Fibroblast of skin of scalp (primary cell): ENCODE data around the gene OR2A7. TPM values are rescaled to one million over a fixed set of nuclear protein-coding genes. Genes with fewer than 3 reads are reported as not detected.
"Not testable (repeated sequence)": the region's sequence is repeated elsewhere in the genome, so short reads cannot be mapped to it uniquely, and the experiment has no call there.

Source experiments
- DNase-seq: peaks from one replicate; pipeline ENCODE4 v3.0.0-alpha.2; 2013
- polyA plus RNA-seq, 2 experiments: library from polyadenylated mRNA; unstranded; fragments of 120-200 nt; gene quantifications; one replicate each; pipeline ENCODE4 v1.2.1, GENCODE V29; 2013; ENCODE audit not compliant: insufficient read length in 2 of 2

OR2A7 gene
- polyA plus RNA-seq (2013, experiment 1 of 2; ENCODE audit: insufficient read length): 0.22 TPM
- 0.48 TPM for polyA plus RNA-seq (2013, experiment 2 of 2; ENCODE audit: insufficient read length)

DNA sequence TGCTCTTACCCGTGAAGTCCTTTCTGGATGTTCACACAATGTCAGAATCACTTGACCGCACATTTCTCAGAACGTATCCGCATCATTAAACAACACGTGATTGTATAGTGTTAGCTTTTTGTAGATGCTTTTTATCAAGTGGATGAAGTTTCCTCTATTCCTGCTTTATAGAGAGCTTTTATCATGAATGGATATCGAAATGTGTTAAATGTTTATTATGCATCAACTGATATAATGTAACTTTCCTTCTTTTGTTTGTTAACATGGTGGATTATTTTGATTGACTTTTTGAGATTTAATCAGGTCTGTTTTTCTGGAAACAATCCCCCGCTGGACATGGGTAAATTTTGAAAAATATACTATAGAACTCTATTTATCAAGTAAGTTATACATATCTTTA is at the start of gene OR2A7:
Gene OR2A7 (minus strand): TSS at position 101 of the 400 bp plus-strand sequence. CDS start 5,164 bp downstream, outside the sequence.
- DNase-seq: not testable (repeated sequence)

GRCh38 chr7:144311872-144312469 is 47.4 kb upstream of the OR2A7 start, which contains the start of gene OR2A1:
OR2A1 (plus strand) TSS chr7:144312419; CDS start chr7:144318125, 5,706 bp downstream.
- not testable (repeated sequence) for DNase-seq

GRCh38 chr7:144311218-144311617 is 46.6 kb upstream of the OR2A7 start:
- DNase-seq: not testable (repeated sequence)

DNA sequence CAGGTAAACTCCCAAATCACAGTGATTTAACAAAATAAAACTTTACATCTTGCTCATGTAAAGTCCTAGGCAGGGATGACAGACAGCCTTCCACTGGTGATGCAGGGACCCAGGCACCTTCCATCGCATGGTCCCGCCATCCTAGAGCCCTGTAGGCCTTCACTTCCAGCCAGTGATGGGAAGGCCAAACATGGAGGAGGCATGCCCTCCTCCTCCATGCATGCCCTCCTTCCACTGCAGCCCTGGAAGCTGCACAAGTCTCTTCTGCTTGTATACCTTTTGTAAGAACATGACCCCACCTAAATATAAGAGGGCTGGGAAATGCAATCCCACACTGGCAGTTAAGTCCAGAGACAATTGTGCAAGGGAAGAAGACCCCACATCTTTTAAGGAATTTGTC is 45.1 kb upstream of the OR2A7 start:
- not testable (repeated sequence) for DNase-seq

GRCh38 chr7:144305156-144305555 is 40.6 kb upstream of the OR2A7 start:
- DNase-seq: not testable (repeated sequence)

- not testable (repeated sequence) for DNase-seq
These were observed 39.0 kb upstream of the OR2A7 start for GRCh38 chr7:144303607-144304006.

GRCh38 chr7:144302578-144303303 is 38.1 kb upstream of the OR2A7 start:
- not testable (repeated sequence) for DNase-seq

DNA sequence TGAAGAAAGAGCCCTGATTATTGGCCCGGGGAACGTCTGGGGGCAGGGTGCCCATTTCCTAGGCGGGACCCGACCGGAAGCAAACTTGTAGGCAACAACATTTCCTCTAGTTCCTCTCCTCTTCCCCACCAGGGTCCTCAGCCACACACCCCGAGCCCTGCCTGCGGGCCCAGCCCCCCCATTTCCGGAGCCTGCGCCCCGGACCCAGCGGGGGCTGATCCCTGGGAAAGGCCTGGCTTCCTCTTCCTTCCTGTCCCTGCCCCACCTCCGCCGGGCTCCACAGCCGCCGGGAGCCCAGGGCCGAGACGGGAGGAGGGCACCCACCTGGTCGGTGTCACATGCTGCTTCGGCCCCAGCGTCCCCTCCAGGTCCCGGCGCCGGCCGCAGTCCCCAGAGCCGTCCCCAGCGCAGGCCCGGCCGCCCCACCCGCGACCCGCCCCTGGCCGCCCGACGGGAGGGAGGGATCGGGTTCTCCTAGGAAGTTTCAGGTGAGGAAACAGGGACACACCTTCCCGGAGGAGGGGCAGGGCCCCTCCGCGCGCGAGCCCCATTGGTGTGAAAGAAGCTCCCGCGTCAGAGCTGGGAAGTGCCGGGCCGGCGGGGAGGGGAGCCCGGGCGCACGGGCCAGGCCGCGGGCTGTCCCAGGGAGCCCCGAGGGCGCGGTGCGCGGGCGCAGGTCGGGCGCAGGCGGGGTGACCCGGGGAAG is 29.4 kb upstream of the OR2A7 start:
- not testable (repeated sequence) for DNase-seq

DNA sequence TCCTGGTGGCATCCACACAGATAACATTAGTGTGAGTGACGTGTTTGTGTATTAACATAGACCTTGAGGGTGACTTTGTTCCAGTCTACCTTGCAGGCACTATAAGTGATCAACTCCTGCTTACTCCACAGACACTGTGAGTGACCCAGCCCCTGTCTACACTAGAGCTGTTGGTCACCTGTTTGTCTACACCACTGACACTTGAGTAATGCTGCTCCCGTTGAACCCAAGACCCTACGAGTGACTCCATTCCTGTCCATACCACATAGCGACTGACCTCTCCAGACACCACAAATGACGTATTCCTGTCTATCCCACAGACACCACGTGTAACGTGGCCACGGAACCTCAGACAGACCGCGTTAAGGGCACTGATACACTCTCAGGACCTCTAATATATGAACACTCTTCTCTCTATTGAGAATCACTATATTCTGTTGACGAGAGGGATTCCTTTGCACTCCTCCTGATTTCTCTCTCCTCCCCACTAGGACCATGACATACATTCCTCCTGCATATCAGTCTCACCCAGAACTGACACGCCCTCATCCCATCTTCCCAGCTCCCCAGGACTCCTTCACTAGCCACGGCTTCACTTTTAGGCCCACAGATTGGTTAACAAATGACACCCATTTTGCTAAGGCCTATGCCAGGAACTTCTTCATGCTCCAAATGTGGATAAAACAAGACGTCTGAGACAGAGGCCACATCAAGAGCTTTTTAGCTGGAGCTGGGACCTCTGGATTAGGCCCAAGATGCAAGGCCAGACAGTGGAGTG is 28.0 kb upstream of the OR2A7 start:
- DNase-seq: not testable (repeated sequence)

DNA sequence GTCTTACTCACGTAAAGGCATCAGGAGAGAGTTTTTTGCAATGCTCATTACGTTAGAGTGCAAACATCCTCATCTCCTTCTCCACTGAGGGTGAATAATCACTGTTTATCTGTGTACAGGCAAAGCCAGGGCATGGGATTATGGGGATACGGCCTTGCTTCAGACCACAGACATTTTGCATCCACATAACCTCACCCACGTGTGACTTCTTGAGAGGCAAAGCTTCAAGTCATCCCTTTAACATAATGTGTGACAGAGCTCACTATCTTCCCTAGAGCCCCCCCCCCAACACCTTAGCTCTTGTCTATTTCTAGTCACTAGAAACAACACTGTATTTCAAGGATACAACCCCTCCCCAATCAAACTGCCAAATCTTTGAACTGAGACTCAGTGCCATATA is 27.0 kb upstream of the OR2A7 start:
- not testable (repeated sequence) for DNase-seq

- DNase-seq: not testable (repeated sequence)
These were observed 22.7 kb upstream of the OR2A7 start for GRCh38 chr7:144287171-144287784.

GRCh38 chr7:144283716-144284115 is 19.1 kb upstream of the OR2A7 start:
- DNase-seq: not testable (repeated sequence)

DNA sequence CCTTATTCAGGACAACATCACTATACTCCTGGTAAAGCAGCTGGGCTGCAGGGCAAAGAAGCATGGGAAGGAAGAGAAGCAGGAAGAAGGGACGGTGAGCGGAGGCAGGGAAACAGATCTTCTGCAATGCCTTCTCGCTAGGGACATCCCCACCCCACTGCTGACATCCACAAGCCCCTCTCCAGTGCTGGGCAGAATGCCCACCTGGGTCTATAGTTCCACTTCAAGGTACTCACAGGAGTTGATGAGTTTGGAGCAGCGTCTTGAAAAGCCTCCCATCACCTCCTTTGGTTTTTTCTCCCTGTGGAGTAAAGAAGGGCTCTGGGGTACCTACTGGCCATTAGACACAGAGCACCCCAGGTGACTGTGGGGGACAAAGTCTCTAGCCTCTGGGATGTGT is 17.9 kb upstream of the OR2A7 start:
- not testable (repeated sequence) for DNase-seq

- not testable (repeated sequence) for DNase-seq
These were observed 17.4 kb upstream of the OR2A7 start for GRCh38 chr7:144281981-144282380.

DNA sequence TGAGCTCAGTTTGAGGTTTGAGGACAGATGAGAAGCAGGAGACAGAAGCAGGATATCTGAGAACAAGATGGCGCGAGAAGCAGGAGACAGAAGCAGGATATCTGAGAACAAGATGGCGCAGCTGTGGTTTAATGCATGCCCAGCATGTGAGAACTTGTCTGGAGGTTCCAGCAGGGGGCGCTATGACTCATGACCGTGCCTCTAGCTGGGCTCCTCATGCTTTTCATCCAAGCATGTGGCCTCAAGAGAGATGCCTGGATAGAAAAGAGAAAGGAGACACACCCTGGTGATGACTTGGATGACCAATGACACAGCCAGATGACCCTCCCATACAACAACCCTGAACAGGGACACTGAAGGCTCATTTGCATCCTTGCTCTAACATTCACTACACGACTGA is 15.4 kb upstream of the OR2A7 start:
- DNase-seq: not testable (repeated sequence)

DNA sequence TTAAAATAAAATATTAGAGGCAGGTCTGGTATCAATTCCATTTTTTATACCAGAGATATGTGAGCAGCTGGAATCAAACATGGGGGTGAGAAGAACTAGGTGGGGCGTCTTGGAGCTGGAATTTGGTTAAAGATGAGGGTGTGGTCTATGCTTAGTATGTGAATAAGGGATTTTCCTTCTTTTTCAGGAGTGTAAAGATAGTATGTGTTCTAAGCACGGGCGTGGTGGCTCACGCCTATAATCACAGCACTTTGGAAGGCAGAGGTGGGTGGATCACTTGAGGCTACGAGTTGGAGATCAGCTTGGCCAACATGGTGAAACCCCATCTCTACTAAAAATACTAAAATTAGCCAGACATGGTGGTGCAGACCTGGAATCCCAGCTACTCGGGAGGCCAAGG is 10.7 kb upstream of the OR2A7 start:
- DNase-seq: not testable (repeated sequence)

DNA sequence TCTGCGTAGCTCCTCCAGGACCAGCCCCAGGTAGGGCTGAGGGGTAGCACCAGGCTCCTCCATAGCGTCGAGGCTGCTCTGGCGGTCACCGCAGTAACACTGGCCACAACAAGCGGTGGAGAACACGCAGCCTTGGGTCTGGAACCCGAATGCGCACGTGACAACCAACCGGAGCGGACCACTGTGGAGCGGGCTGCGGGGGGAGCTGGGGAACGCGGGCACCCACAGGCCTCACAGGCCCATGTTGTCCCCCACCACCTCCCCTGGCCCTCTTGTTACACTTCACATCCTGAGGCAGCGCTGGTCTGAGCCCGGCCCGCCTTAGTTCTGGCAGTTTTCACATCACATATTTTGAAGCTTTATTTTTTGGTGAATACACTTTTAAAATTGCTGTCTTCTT is 4.6 kb upstream of the OR2A7 start, which contains the start of gene CTAGE8:
Gene CTAGE8 (minus strand): TSS at position 101 of the 400 bp plus-strand sequence. CDS start 38 bp downstream, at position 63.
- not testable (repeated sequence) for DNase-seq

GRCh38 chr7:144262128-144262527 is 2.5 kb downstream of the OR2A7 start:
- not testable (repeated sequence) for DNase-seq

- DNase-seq: not testable (repeated sequence)
These were observed 5.5 kb downstream of the OR2A7 start for GRCh38 chr7:144259067-144259466.

DNA sequence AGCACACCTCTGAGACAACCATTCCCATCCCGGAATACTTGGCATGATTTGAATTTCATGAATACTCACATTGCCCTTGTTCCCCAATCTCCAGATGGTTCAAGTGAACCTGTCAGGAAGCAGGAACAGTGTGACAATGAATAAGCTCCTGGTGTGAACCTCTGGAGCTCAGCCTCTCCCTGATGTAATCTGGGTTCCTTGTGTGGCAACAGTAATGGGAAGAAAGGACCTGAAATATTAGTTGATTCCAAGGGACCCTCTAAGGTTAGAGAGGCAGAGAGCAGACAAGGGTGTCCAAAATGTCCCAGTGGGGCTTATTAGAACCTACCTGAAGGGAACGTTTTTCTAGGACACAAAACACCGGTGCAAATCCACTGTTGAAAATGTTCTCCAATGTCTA is 8.5 kb downstream of the OR2A7 start:
- no peak for DNase-seq

- DNase-seq: no peak
These were observed 9.1 kb downstream of the OR2A7 start for GRCh38 chr7:144255471-144255897.
